ENCODE measurements around the gene TRIM67.

The TRIM67 gene

GRCh38 chr1:231207437-231207836 lies 45.6 kb downstream of the TRIM67 start:
- POLR2A ChIA-PET: interaction anchor here (0.7 kb wide), 1 partner anchor 418 kb away, joined by 3 read pairs; no protein-coding TSS in a partner anchor

GRCh38 chr1:231208980-231209379 lies 47.1 kb downstream of the TRIM67 start:
- Histone ChIP-seq H3K4me3 (ENCODE audit: low read depth, low read length) (no peak overlapping the region), H3K4me1 (ENCODE audit: control insufficient read depth, insufficient read depth, low read length) (no peaks in the 10 kb centered on the region), H3K9me3 (ENCODE audit: control insufficient read depth, insufficient read depth, low read depth, low read length) (no peaks in the 10 kb centered on the region), H3K36me3 (ENCODE audit: control insufficient read depth in 2 of 2, insufficient read depth in 1 of 2, low read length in 2 of 2) (no peaks in the 10 kb centered on the region), H3K27ac (ENCODE audit: extremely low read depth, low read depth, low read length) (no peak overlapping the region)
- TF ChIP-seq SCRT2 (tag by site-specific recombination; IDR thresholded peaks at IDR 0.05) (peak; percentile 24; the same call in 1 of the 2 replicates), ZNF677 (tag by site-specific recombination; IDR thresholded peaks at IDR 0.05) (no peak)
- POLR2A ChIA-PET: no interaction called here
- CTCF ChIA-PET: interaction anchor here (0.6 kb wide), 1 partner anchor 1010 kb away, joined by 3 read pairs; no protein-coding TSS in a partner anchor

More at GRCh38 chr1:231207437-231207836, 45.6 kb downstream of the TRIM67 start:
- Histone ChIP-seq H3K36me3 (ENCODE audit: control insufficient read depth in 2 of 2, insufficient read depth in 1 of 2, low read length in 2 of 2) (no peaks in the 10 kb centered on the region), H3K9me3 (ENCODE audit: control insufficient read depth, insufficient read depth, low read depth, low read length) (no peaks in the 10 kb centered on the region), H3K27ac (ENCODE audit: extremely low read depth, low read depth, low read length) (no peak overlapping the region), H3K4me3 (ENCODE audit: low read depth, low read length) (no peak overlapping the region), H3K4me1 (ENCODE audit: control insufficient read depth, insufficient read depth, low read length) (no peaks in the 10 kb centered on the region)
- CTCF ChIA-PET: interaction anchor here (0.6 to 3.4 kb wide), 7 partner anchors 92 to 1654 kb away, joined by 3 to 15 read pairs (median 5); no protein-coding TSS in a partner anchor
- TF ChIP-seq CTCF (tag by site-specific recombination; IDR thresholded peaks at IDR 0.05) (0 out of 2 replicates have a peak, but pooled peaks have one; percentile 14), ZNF292 (tag by site-specific recombination; IDR thresholded peaks at IDR 0.05; ENCODE audit: borderline replicate concordance, low read depth) (no peak)

GRCh38 chr1:231209531-231209930 lies 47.7 kb downstream of the TRIM67 start:
- Histone ChIP-seq H3K36me3 (ENCODE audit: control insufficient read depth in 2 of 2, insufficient read depth in 1 of 2, low read length in 2 of 2) (no peaks in the 10 kb centered on the region), H3K27ac (ENCODE audit: extremely low read depth, low read depth, low read length) (no peak overlapping the region), H3K4me3 (ENCODE audit: low read depth, low read length) (no peak overlapping the region), H3K4me1 (ENCODE audit: control insufficient read depth, insufficient read depth, low read length) (no peaks in the 10 kb centered on the region), H3K9me3 (ENCODE audit: control insufficient read depth, insufficient read depth, low read depth, low read length) (no peaks in the 10 kb centered on the region)
- CTCF ChIA-PET: interaction anchor here (0.6 to 3.5 kb wide), 11 partner anchors 150 to 1011 kb away, joined by 3 to 45 read pairs (median 6); partner anchors contain the start of genes ARV1 and TTC13
- POLR2A ChIA-PET: no interaction called here
- TF ChIP-seq ZNF585B (tag by site-specific recombination; IDR thresholded peaks at IDR 0.05) (no peak), ZNF621 (tag by site-specific recombination; IDR thresholded peaks at IDR 0.05) (no peak), GFI1B (tag by site-specific recombination; IDR thresholded peaks at IDR 0.05) (no peak), TSHZ1 (tag by site-specific recombination; IDR thresholded peaks at IDR 0.05; ENCODE audit: borderline replicate concordance) (no peak), MEIS1 (CRISPR knock-in tag; IDR thresholded peaks at IDR 0.05; ENCODE audit: borderline replicate concordance) (no peak), ELK4 (IDR thresholded peaks at IDR 0.05; ENCODE audit: borderline replicate concordance, low read depth, low read length) (no peak), ZNF174 (tag by site-specific recombination; IDR thresholded peaks at IDR 0.05) (no peak), ZBTB7A (tag by site-specific recombination; IDR thresholded peaks at IDR 0.05; ENCODE audit: low read depth) (no peak), ZFHX2 (tag by site-specific recombination; conservative IDR thresholded peaks at IDR 0.05) (no peak), ZNF280D (tag by site-specific recombination; IDR thresholded peaks at IDR 0.05) (no peak), KLF1 (tag by site-specific recombination; IDR thresholded peaks at IDR 0.05) (no peak), RBAK (tag by site-specific recombination; IDR thresholded peaks at IDR 0.05) (no peak), ZNF785 (tag by site-specific recombination; IDR thresholded peaks at IDR 0.05) (no peak), ZNF510 (tag by site-specific recombination; IDR thresholded peaks at IDR 0.05; ENCODE audit: insufficient replicate concordance) (no peak), ZNF596 (tag by site-specific recombination; IDR thresholded peaks at IDR 0.05) (no peak)
